SK-N-DZ (cell line): ENCODE measurements around the gene ZCCHC24.

Source experiments
- DNase-seq: peaks from one replicate; pipeline ENCODE4 v3.0.0-alpha.2; 2015; ENCODE audit warnings: low spot score

ZCCHC24 gene

DNA sequence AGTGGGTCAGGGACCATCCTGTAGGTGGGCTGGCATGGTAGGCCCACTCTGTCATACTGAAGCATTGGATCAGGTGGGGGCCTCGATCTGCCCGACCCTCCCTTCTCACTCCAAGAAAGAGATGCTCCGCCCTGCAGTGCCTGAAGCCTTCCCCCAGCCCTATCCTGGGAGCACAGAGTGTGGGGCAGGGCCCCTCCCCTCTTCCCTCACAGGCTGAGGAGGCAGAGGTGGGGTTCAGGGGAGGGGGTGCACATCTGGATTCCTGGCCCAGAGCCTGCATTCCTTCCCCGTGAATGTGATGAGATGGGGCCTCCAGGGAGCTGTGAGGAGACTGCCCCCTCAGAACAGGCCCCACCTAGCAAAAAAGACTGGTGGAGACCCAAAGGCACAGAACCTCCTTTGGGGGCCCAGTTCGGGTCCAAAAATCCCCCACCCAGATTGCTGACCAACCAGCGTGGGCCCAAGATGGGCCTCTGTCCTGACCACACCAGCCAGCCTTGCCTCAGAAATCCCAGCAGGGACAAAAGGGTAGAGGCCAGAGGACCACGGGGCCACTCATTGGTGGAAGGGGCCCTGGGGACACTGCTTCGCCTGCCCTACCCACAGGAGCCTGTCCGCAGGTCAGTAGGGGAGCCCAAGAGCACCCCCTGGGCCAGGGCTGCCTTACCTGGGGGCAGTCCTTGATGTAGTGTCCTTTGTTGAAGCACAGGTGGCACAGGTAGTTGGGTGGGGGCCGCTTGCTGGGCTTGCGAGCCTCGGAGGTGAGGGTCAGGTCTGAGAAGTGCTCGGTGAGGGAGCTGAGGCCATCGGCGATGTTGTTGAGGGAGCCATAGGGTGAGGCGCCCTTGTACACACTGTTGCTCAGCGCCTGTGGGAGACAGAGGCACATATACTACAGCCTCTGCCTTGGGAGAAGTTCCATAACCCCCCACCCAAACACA is 13.3 kb downstream of the ZCCHC24 start:
- no peak for DNase-seq

DNA sequence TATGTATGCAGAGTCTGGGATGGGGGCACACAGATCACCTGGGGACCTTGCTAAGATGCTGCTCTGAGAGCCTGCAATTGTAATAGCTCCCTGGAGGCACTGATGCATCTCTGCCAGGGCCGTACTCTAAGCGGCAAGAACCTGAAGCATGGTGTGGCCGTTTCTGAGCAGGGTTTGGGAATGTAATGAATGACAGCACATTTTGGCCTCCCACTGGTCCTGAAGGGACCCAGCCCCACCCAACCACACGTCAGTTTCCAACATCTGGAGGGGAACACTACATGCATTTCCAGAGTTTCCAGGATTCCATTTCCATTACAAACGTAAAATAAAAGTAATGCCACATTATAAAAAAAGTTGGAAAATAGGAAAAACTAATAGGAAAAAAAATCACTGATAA is 14.0 kb downstream of the ZCCHC24 start:
- DNase-seq, result no peak

DNA sequence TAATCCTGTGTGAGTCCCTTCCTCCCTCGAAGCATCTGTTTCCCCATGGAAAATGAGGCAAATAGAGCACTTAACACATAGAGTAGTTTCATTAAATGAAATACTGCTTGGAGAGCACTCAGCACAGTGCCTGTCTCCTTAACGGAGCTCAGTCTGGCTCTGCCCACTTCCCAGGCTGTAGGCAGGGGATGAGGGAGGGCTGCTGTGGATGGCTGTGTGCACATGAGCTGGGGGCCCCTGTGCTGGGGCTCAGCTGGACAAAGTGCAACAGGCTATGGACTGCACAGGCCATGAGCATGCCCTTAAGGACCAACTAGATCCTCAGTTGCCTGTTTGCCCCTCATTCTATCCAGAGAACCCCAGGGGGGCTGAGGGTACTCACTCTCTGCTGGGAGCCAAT is 14.5 kb downstream of the ZCCHC24 start:
- DNase-seq, result no peak

DNA sequence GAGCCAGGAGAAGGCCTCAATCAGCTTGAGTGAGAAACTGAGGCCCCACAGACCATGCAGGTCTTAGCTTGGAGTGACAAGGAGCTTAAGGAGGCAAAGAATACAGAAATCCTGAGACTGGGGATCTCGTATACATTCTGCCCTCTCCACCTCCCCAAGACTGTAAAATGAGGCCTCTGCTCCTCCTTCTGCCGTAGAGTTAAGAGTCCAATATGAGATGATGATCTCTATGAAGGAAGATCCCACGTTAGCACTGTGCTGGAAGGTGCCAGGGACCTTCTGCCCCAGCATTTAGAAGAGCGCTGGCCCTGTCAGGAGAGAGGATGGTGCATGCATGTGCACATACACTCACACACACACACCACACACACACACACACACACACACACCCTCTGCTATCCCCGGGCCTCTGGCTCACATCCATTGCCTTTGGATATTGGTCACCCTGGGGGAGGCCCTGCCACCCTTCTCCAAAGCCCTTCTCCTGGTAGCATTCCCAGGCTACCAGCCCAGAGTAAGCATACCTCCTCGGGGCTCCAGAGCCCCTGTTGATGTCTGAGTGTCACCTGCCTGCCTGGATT is 15.0 kb downstream of the ZCCHC24 start:
- no peak for DNase-seq

DNA sequence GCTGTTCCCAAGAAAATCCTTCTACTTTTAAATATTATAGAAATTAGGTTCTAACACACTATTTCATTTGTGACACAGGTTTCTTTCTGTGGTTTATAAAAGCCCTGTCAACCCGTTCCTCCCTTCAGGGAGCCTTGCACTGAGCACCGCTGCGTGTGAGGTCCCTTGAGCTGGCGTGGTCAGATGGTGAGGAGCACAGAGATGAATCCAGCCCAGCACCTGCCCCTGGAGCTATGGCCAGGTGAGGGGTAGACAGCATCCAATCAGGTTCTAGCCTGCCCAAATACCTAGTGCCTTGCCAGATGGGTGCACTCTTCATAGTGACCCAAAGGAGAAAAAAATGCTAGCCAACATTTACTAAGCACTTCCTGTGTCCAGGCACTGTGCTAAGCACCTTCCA is 15.7 kb downstream of the ZCCHC24 start:
- DNase-seq, result no peak

DNA sequence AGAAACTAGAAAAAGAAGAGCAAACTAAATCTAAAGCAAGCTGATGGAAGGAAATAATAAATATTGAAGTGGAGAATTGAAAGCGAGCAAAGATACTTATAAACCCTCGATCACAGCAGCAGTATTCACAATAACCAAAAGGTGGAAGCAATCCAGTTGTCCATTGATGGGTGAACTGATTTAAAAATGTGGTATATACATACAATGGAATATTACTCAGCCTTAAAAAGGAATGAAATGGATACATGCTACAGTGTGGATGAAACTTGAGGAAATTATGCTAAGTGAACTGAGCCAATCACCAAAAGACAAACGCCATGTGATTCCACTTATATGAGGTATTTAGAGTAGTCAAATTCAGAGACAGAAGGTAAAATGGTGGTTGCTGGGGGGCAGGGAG is 17.5 kb downstream of the ZCCHC24 start:
- no peak for DNase-seq

DNA sequence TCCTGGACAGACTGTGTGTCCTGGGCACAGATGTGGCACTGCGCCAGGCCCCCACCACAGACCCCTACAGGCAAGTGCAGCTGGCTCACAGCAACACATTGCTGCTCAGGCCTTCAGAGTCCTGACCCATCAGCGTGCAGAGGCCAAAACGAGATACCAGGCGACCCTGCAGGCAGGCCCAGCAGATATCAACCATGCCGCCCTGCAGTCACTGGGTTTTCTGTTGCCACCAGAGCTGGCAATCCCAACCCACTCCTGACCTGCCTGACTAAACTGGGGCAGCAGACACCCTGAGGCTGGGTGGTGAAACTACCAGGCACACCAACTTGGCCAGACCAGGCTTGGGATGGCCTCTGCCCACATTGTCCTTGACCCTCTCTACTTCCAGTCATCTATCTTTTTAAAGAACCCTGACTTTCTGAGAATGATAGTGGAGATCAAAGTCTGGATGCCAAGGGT is 20.3 kb downstream of the ZCCHC24 start:
- DNase-seq, result no peak

DNA sequence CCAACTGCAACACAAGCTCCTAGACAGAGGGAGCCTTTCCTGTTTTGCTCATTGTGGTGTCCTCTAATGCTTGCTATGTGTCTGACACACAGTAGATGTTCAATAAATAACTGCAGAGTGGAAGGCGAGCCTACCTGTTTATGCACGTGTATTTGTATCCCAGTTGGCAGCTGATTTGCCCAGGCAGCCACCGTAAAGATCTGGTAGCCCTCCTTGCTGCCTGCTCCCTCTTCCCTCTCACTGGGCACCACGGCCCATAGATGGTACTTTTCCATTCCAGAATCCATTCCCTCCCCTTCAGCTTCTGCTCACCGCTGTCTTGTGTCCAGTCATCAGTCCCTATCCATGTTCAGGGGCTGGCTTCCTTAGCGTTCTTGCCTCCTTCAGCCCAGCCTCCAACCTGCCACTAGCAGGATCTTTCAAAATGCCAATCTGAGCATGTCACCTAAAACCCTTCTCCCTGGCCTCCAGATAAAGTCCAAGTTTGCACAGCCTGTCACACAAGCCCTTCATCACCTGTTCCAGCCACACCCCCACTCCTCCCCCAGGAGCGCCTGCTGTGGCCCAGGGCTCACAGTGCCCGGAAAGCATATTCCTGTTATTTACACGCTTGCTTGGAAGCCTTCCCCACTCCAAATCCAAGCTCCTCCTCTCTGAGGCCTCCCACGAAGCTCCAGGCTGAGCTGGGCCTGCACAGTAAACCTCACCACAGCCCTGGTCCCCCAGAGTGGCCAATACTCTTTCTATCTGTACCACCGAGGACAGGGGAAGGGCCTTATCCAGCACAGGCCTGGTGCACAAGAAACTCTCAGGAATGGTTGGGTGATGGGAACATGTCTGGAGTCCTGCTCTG is 21.0 kb downstream of the ZCCHC24 start:
- no peak for DNase-seq

DNA sequence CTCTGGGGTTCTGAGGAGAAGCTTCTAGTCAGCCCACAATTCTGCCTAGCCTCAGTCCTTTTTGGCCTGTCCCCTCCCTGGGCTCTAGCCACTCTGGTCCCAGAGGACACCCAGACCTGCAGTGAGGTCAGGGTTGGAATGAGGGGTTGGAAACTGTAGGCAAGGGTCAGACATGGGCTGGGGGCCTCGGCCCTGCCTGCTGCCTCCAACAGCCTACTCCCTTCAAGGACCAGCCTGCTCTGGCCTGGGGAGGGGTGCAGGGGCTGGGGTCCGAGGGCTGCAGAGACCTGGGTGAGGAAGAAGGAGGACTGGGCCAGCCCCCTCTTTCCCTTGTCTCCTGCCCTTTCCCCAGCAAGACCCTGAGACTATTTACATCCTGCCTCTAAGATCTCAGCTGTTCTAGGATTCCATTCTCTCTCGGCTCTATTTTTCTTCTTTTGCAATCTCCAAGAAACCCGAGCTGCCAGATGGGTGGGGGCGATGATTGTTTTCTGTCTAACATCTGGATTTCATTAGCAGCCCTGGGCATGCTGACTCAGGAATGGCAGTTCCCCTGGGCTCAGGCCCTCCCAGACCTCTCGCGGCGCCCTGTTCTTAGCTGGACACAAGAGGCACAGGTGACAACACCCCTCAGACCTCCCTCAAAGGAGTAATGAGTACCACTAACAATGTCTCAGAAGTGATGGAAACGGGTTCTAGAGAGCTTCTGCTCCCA is 23.1 kb downstream of the ZCCHC24 start:
- peak; percentile 70 for DNase-seq

DNA sequence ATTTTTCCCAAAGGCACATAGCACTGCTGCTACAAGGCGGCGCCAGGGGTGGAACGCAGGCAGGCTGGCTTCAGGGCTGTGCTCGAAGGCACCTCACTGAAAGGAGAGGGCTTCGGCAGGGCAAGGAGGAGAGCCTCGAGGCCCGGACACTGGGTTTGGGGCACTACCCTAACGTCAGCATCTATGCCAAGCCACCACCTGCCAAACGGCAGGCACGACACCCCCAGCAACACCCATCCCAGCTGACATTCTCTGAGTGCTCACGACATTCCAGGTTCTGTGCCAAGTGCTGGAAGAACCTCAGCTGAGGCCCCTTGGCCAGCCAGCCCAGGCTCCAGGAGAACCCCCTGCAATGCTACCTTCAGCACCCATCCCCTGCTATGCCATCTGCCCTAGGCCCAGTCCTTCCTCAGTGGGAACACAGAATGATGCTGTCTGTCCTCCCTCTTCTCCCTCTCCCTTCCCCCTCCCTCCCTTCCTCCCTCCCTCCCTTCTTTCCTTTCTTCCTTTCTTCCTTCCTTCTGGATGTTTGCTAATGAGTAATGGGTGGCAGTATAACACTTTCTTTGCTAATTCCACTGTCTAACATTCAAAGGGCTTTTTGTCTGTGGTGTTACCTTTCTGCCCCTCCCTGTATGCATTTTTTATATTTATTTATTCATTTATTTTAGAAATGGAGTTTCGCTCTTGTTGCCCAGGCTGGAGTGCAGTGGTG is 24.3 kb downstream of the ZCCHC24 start:
- DNase-seq, result no peak

DNA sequence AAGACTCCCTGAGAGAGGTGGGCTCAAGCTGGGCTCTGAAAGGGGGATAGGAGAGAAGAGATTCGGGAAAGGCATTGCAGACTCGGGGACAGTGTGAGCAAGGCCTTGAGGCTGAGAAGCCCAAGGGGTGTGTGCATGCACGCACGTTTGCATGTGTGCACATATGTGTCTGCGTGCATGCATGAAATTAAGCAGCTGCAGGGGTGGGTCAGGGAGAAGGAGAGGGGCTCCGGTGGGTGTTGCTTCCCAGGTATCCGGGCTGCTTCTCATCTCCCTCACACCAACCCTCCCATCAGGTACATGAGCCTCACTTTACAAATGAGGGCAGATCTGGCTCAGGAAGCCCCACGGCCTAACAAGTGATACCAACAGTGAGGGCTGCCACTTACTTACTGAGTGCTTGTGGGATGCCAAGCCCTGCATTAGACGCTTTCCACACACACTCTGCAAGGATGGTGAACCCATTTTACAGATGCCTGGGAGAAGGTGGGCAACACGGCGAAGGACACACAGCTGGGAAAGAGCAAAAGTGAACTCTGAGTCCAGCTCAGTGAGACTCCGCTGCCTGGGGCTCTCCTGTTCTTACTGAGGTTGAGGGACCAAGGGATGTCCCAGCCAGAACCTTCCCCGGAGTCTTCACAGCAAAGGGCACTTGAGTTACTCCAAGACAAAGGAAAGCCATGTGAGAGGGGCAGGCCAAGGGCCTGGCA is 26.4 kb downstream of the ZCCHC24 start:
- no peak for DNase-seq

DNA sequence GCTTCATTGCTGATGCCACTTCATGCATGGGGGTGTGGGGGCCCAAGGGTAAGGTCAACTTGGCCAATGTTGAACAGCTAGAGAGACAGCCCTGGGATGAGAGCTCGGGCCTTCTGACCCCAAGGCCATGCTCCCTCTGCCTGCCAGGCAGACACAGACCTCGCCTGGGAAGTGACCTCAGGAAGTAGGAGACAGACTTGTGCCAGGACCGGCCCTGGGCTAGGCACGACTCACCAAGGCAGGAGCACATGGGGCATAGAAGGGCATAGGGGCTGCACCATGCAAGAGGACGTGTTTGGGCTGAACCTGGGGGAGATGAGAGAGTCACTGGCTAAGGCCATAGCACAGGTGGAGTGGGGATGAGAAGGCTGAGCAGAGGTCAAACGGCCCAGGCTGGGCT is 27.1 kb downstream of the ZCCHC24 start:
- no peak for DNase-seq

DNA sequence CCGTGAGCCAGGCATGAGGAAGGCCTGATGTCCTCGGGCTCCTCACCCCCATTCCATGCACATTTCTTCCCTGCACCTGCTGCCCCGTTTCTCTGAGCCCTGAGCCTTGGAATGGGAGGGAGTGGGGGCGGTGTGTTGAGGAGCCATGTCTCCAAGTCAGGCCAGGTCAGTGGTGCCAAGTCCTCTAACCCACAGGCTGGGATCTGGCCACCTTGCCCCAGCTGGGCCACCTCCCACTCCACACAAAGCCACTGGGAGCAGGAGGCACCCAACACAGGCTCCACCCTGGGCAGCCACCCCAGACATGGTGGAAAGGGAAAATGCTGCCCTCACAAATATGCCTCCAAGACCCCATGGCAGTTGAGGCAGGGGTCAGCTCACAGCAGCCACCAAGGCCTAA is 27.7 kb downstream of the ZCCHC24 start:
- DNase-seq, result no peak

DNA sequence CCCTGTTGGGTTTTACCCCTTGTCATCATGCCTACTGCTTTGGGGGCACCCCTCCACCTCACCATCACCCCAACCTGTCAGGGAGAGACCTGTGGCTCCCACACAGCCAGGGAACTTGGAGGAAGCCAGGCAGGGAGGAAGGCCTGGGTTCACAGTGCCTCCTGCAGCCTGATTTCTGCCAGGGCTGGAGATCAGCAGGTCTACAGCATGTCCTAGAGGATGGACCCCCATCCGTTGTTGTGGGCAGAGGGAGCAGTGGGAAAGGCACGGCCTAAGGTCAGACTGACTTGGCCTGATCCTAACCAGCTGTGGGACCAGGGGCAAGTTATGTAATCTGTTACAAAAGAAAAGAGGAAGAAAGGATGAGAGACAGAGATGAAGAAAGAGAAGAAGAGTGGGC is 28.2 kb downstream of the ZCCHC24 start:
- DNase-seq, result no peak

DNA sequence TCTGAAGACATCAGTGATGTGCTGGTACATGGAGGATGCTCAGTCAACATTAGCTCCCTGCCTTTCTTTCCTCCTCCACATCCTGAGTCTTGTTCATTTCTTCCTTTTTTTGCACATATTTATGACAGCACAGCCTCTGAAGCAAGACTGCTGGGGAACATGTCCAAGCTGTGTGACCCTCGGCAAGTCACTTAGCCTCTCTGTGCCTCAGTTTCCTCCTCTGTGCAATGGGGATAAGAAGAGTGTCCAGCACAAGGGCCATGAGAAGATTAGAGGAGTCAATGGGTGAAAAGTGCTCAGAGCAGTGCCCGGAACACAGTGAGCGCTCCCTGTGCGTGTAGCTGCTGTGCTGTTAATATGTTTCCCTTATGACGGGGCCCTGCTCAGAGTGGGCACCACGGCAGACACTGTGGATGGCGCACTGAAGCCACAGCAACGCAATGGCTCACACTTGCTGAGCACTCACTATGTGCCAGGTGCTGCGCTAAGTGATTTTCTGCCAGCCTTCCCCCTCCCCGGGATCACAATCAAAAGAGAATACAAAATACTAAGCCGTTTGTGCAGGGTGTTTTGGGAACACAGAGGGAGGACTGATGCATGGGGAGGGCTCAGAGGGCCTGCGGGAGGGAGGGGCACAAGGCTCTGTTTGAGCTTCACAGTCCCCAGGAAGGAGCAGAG is 28.7 kb downstream of the ZCCHC24 start:
- no peak for DNase-seq

DNA sequence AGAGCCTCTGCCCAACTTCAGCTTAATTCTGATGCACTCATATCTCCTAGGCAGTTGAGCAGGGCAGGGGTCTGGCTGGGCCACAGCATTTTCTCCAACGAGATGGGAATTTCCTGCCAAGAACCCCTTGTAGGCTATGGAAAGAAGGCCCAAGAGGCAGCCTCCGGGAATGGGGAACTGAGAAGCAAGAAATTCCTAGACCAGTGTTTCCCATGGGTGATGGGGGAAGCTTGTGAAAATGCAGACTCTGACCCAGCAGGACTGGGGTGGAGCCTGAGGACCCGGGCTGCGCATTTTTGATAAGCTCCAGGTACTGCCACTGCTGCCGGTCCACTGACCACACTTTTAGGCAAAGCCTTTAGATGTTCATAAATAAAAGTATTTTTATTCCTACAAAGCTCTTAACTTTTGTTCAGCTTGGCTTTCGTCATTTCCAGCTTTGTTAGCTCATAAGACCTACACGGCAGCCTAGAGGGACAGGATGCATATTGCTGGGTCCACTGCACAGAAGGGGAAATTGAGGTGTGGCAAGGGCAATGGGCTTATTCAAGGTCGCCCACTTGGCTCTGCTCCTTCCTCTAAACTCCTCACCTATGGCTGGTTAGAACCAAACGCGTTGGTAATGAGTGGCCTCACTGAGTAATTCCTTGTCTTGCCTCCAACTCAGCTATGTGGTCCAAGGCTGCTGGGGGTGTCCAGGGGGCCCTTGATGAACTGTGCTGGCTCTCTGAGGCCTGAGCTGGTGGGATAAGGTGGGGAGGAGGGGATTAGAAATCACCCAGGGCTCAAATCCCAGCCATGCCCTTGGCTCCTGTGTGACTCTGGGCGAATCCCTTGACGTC is 29.5 kb downstream of the ZCCHC24 start:
- DNase-seq, result no peak

DNA sequence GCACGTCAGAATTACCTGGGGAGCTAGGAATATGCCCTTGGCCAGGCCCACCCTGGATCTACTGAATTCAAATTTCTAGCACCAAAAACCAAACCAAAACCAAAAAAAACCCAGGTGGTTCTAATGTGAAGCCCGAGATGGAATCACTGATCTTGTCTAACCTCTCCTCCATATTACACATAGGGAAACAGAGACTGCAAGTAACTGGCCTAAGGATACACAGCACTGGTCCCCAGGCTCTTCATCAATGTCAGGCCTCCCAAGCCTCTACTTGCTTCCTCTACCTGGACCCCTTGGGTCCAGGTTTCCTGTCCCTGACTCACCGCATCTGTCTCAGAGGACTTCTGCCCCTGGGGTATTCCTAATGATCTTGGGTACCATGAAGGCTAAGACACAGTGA is 30.7 kb downstream of the ZCCHC24 start:
- DNase-seq, result no peak

DNA sequence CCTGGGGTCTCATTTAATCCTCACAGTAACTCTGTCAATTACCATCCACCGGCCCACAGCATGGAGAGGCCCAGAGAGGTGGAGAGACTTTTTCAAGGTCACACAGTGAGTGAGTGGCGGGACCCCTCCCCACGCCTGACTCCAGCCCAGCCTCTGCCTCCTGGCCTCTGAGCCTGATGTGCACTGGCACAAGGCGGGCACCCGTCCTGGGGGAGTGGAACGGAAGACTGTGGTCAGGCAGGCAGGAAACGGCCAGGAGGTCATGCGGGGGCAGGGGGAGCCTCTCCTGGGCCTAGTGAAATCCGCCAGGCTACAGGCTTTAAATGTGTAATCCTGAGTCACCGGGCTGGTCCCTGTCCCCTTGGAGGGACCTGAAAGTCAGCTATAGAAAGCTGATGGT is 32.2 kb downstream of the ZCCHC24 start:
- DNase-seq, result no peak

DNA sequence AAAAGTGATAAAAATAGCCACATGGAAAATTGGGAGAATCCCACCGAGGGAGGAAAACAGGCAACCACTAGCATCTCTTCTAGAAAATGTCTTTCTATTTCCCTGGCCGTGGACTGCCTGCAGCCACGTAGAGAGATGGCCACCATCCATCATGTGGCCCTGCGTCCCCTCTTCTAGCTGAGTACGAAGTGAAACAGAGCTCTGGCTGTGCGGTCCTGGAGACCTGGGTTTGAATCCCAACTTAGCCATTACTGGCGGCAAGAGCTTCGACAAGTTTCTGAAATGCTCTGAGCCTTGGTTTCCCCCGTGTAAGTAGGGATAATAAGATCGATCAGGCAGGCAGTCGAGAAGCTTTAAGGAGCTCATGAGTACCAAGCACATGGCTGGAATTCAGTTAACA is 32.9 kb downstream of the ZCCHC24 start:
- no peak for DNase-seq
